C4-2B (cell line): Measurements from ENCODE around the gene SPINK8.

Experiments used
- H3K27ac ChIP-seq: fragments of 450-650 bp; 2 replicates; pipeline ENCODE4 v1.5.1; 2017
- CTCF ChIP-seq: fragments of 450-650 bp; conservative IDR thresholded peaks from 2 replicates; pipeline ENCODE4 v1.5.1; 2017; ENCODE audit warnings: mild to moderate bottlenecking
- ZFX ChIP-seq: fragments of 450-650 bp; IDR thresholded peaks from 2 replicates; pipeline ENCODE4 v1.6.1; 2017

The SPINK8 gene

GRCh38 chr3:48299746-48300712 is 33.4 kb downstream of the SPINK8 start:
- H3K27ac ChIP-seq, result peak overlapping the region; percentile 93
- TF ChIP-seq CTCF (no peak), ZFX (no peak)

GRCh38 chr3:48297111-48297810 is 36.2 kb downstream of the SPINK8 start:
- TF ChIP-seq CTCF, result no peak
- TF ChIP-seq ZFX, result no peak

GRCh38 chr3:48296699-48297098 is 36.8 kb downstream of the SPINK8 start:
- TF ChIP-seq ZFX (no peak), CTCF (no peak)
- no peak overlapping the region for H3K27ac ChIP-seq

More at GRCh38 chr3:48297111-48297810, 36.2 kb downstream of the SPINK8 start:
- H3K27ac ChIP-seq, result no peak overlapping the region

GRCh38 chr3:48294611-48295263 is 38.7 kb downstream of the SPINK8 start:
- TF ChIP-seq ZFX (no peak), CTCF (no peak)
- no peak overlapping the region for H3K27ac ChIP-seq

- TF ChIP-seq CTCF, result no peak
- H3K27ac ChIP-seq, result no peak overlapping the region
These were observed 43.8 kb downstream of the SPINK8 start for GRCh38 chr3:48289659-48290058.

GRCh38 chr3:48287034-48287433 is 46.4 kb downstream of the SPINK8 start:
- TF ChIP-seq ZFX, result no peak
- no peak for TF ChIP-seq CTCF

More at GRCh38 chr3:48287034-48287433, 46.4 kb downstream of the SPINK8 start:
- H3K27ac ChIP-seq, result no peak overlapping the region
